NCI-H2107 (cell line): Measurements from ENCODE around the gene DHX57.
A peak's percentile ranks its signal among the peaks of the same experiment; 100 is the strongest.

ENCODE experiments used
- DNase-seq: peaks from one replicate; lab custom pipeline; 2025; lab: John Stamatoyannopoulos, UW

Gene DHX57, protein sequence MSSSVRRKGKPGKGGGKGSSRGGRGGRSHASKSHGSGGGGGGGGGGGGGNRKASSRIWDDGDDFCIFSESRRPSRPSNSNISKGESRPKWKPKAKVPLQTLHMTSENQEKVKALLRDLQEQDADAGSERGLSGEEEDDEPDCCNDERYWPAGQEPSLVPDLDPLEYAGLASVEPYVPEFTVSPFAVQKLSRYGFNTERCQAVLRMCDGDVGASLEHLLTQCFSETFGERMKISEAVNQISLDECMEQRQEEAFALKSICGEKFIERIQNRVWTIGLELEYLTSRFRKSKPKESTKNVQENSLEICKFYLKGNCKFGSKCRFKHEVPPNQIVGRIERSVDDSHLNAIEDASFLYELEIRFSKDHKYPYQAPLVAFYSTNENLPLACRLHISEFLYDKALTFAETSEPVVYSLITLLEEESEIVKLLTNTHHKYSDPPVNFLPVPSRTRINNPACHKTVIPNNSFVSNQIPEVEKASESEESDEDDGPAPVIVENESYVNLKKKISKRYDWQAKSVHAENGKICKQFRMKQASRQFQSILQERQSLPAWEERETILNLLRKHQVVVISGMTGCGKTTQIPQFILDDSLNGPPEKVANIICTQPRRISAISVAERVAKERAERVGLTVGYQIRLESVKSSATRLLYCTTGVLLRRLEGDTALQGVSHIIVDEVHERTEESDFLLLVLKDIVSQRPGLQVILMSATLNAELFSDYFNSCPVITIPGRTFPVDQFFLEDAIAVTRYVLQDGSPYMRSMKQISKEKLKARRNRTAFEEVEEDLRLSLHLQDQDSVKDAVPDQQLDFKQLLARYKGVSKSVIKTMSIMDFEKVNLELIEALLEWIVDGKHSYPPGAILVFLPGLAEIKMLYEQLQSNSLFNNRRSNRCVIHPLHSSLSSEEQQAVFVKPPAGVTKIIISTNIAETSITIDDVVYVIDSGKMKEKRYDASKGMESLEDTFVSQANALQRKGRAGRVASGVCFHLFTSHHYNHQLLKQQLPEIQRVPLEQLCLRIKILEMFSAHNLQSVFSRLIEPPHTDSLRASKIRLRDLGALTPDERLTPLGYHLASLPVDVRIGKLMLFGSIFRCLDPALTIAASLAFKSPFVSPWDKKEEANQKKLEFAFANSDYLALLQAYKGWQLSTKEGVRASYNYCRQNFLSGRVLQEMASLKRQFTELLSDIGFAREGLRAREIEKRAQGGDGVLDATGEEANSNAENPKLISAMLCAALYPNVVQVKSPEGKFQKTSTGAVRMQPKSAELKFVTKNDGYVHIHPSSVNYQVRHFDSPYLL (N-terminal part only)

DNA sequence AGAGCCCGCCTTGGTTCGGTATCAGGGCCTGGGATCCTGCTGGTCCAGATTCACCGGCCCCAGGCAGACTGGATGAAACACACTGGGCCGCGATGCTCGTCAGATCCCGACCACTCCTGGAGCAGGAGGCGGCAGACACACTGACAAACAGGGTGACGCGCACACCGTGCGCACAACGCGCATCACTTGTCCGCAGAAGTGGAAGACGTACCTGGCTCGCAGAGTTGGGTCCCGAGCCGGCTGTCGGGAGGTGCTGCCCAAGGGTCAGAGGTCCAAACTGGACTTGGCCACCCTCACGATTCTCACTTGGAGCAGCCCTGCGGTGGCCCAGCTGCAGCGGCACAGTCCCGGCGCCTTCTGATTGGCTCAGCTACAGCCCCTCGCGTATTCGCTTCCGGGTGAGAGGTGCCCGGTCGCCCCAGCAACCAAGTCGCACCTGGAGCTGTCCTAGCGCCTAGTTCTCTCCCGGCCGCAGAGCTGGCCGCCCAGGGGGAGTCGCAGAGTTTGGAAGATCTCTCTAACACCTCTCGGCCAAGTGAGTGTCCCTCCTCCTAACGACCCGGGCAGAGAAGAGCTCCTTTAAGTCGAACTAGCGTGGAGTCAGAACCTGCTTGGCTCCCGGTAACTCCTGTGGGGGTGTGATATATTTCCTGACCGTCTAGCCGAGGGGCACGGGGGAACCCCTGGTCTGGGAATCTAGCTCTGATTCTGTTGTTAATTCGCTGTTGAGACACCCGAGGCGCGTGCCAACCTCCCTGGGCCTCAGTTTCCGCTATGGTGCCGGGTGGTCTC lies at the start of gene DHX57, which contains the start of gene MORN2:
Gene DHX57 (minus strand): TSS at position 359 of the 792 bp plus-strand sequence. CDS start 7,529 bp downstream, outside the sequence.
Gene MORN2 (plus strand): TSS at position 401 of the 792 bp plus-strand sequence.
- peak; percentile 45 for DNase-seq

DNA sequence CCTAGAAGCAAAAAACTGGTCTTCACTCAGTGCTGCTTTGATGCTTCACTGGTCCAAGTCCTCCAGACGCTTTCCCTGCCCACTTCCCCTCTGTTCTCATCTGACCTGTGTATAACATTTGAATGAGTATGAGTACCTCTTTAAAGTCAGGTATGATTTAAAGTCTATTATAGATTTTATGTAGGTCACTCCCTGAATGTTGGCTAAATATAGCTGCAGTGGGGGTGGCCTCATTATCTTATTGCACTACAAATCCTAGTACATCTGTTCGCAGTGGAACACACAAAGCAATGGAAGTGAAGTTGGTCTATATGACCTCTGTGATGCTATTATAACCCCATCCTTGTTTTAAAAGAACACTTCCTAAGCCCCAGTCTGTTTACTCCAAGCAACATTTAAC lies 47.2 kb upstream of the DHX57 start:
- DNase-seq, result no peak

DNA sequence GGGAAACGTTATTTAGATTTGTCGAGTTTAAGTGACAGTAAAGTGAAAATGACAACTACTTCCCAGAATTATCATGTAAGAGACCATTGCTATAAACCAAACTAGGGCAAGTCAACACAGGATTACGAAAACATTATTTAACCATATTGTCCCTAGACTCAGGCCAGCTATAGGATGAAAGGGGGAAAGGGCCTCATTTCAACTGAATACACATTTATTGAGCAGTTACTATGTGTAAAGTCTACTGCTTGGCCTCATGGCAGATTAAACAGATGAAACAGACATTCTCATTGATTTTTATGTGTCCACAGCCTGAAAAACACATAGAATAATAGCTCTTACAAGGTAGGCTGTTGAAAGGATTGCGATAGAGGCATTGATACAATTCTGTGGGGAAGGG lies 46.7 kb upstream of the DHX57 start:
- DNase-seq, result no peak

DNA sequence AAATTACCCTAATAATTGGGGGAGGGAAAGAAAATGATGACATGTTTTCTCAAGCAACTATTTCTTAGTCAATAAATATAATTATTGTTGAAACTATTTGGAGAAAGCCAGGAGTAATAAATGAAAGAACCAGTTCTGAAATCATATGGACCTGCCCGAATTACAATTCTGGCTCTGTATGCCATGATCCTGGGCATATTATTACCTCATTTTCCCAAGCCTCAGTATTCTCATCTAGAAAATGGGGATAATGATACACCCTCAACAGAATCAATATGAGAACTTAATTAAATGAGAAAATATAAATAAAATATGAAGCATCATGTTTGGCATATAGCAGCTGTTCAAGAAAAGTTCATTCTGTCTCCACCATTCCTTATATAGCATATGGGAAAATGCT lies 36.9 kb upstream of the DHX57 start:
- DNase-seq, result no peak

DNA sequence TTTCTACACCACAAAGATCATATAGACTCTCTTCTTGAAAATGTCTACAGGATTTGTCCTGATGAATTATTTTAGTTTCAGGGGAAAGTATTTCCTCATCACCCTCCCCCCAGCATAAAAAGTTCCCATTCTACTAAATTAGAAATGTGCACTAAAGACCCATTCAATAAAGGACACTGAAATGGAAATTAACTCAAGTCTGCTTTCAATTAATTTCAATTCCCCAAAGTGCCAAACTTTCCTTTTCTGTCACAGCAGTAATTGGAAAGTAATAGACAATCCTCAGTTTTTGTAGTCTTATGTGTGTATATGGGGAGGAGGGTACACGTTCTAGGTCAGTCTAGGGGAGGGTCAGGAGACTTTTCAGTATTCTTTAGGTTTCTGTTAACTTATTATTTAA lies 35.5 kb upstream of the DHX57 start:
- DNase-seq, result no peak

DNA sequence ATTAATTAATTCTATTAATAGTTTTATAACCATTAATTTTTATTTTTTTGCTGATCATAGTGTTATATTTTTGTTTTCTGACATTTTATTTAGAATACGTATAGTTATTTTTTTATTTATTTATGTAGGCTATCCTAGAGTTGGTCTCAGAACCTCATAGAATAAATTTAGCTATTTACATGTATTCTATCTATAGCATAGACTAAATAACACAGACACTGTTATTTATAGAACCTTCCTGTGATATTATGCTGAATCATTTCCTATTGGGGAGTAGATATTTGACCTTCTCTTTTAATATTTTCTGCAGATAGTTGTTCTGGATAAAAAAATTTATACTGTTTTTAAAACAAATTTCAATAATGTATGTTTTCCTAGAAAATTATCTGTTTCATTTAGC lies 34.1 kb upstream of the DHX57 start:
- DNase-seq, result no peak

DNA sequence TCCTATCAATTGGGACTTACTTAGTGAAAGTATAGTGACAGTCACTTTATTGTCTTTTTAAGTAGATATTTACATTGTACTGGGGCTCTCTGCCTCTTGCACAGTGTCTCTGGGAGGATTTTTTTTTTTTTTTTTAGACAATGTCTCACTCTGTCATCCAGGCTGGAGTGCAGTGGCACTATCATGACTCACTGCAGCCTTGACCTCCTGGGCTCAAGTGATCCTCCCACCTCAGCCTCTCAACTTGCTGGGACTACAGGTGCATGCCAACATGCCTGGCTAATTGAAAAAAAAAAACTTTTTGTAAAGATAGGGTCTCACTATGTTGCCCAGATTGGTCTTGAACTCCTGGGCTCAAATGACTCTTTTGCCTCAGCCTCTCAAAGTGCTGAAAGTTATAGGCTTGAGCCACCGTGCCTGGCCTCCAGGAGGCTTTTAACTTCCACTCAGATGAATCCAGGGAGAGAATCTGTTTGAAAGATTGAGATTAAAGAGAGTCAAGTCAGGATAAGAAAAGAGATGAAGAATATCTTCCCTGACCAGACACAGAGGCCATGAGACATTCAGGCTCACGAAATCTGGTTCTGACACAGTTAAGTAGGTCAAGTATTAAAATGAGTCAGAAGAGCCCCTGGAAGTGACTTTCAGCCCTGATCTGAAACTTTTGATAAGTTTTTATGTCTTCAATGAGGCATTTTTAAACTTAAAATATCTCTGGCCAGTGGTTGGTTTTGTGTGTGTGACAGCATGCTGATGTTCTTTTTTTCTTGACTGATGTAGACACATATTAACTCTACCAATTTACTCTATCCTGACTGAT lies 32.2 kb upstream of the DHX57 start:
- DNase-seq, result no peak

DNA sequence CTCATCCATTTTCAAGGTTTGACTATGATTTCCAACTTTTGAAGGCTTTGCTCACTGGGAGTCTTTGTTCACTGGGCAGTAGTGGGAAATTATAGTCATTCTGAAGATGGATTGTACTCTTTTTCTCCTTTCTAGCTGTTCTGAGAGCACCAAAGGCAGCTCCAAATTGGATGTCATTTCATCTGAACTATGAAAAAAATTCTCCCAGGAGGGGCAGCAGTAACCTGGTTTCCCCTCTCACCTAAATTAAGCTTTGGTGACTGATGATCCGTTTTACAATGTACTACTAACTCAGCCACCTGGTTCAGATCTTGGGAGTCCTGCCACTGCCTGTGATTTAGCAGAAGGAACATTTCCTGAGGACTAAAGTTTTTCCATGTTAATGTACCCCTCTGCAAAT lies 31.5 kb upstream of the DHX57 start:
- DNase-seq, result no peak

DNA sequence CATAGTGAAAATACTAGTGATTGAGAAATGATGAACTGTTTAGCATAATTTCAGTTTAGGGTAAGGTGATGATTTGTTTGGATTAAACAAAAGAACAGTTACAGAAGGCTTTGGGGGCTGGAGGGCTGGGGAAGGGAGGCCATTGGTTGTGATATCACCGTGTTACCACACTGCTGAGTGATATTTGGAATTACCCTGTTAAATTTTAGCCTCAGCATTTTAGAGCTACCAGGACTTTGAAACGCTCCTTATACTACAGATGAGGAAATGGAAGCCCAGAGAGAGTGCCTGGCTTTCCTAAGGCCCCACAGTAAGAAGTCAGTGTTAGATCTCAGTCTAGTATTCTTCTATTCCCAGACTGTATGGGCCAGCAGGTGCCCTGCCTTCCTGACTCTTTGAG lies 29.5 kb upstream of the DHX57 start:
- DNase-seq, result no peak

DNA sequence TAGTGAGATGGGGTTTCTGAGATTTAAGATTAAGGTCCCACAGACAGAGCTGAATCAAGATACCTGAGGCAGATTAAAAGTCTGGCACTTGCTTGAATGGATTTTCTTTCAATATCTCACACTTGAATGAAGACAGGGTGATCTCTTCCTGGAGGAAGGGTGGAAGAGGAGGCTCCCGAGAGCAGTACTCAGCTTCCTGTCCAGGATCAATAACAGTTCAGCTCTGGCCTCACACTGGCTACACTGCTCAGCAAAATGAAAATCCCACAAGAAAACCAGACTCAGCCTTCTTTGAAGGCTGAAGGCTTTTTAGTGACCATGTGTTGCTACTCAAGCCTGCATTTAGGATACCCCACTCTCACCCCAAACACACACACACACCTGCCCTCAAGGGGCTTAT lies 25.0 kb upstream of the DHX57 start:
- DNase-seq, result no peak

DNA sequence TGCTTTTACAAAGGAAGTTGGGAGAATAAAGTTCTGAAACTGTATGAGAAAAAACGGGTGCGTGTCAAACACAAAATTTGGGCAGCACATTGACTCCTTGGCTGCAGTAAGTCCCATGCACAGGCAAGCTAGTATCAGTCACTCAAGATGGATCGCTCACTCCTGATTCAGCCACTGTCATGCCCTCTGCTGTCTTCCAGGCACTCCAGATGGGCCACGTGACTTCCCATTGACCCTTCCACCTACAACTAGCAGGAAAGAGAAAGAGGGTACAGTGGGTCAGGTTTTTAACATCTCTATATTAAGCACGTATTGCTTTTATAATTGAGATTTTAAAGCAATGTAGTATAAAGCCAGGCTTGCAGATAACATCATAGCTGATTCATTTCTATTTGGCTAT lies 22.5 kb upstream of the DHX57 start:
- no peak for DNase-seq

DNA sequence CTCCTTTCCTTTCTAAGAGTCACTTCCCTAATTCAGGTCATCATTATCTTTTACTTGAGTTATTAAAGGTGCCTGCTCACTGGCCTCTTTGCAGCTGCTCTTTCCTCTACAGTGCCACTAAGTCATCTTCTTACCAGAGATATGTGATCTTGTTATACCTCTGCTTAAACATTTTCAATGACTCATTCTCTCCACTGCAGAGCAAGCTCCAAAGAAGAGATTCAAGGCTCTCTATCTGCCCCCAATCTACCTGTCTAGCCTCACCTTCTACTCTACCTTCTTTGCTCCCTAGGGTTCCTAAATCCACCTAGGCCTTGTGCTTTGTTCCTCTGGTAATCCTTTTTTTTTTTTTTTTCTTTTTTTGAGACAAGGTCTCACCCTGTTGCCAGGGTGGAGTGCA lies 17.1 kb upstream of the DHX57 start:
- DNase-seq, result no peak

DNA sequence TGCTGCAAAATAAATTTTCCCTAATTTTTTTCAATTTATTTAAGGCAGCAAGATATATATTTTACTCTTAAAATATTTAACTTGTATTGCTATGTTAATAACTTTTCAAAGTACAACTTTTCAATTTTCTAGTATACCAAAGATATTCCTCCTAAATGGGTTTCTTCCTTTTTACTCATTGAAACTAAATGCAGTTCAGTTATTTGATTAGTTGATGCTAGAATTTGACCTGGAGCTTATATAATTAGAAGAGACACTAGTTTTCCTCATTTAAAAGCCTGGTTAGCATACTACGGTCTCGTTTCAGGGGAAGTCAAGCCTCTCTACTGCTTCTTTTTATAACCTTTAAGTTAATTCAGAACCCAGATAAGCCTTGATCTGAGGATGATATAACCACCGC lies 13.8 kb upstream of the DHX57 start, which contains the start of gene ARHGEF33:
Gene ARHGEF33 (plus strand): TSS at position 301 of the 400 bp plus-strand sequence. CDS start 29,573 bp downstream, outside the sequence.
- no peak for DNase-seq

DNA sequence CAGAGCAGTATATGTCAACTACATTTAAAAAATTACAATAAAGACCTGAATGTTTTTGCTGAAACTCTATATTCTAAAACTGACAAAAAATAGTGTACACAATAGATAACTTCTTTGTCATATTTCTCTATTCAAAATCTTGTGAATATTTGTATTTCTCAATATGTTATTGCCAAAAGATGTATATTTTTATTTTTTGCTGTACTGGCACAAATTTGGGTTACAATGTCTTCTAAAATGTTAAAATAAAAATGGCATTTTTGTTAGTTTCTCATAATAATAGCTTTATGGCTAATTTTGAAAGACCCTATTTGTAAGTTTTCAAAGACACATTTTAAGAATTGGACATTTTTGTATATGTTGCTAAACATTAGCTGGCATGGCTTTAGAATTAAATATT lies 13.3 kb upstream of the DHX57 start:
- DNase-seq, result no peak

DNA sequence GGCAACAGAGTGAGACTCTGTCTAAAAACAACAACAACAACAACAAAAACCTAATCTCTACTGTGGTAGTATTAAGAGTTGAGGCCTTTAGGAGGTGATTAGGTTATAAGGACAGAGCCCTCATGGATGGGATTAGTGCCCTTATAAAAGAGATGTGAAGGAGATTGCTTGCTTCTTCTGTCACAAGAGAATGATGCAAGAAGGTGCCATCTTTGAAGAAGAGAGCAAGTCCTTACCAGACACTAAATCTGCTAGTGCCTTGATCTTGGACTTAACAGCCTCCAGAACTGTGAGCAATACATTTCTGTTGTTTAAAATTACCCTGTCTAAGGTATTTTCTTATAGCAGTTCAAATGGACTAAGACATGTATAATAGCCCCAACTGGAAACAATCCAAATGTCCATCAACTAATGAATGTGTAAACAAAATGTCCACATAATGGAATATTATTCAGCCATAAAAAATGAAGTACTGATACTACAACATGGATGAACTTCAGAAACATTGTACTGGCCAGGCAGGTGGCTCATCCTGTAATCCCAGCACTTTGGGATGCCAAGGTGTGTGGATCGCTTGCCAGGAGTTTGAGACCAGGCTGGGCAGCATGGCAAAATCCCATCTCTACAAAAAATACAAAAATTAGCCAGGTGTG lies 12.3 kb upstream of the DHX57 start:
- no peak for DNase-seq

DNA sequence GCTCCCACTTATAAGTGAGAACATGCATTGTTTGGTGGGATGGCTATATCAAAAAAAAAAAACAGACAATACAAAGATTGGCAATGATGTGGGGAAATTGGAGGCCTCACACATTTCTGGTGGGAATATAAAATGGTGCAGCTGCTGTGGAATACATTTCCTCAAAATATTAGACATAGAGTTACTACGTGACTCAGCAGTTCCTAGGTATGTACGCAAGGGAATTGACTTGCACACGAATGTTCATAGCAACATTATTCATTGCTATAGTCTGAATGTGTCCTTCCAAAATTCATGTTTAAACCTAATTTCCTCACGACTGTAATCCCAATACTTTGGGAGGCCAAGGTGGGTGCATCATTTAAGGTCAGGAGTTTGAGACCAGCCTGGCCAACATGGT lies 11.6 kb upstream of the DHX57 start:
- no peak for DNase-seq

DNA sequence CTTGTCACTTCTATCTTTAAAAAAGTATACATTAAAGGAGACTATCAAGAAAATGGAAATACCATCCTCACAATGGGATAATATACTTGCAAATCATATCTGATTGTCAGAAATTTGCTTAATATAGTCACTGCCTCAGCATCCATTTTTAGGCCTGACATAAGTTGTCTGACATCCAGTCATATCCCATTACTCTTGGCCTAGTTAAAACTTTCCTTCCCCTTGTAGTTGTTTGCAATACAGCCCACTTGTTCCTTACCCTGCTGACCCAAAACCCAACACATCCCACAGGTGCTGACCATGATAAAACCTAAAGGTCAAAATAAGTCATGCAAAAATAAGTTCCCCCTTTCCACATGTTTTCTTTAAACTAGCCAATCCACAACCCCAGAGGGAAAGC lies 10.3 kb upstream of the DHX57 start:
- DNase-seq, result no peak

DNA sequence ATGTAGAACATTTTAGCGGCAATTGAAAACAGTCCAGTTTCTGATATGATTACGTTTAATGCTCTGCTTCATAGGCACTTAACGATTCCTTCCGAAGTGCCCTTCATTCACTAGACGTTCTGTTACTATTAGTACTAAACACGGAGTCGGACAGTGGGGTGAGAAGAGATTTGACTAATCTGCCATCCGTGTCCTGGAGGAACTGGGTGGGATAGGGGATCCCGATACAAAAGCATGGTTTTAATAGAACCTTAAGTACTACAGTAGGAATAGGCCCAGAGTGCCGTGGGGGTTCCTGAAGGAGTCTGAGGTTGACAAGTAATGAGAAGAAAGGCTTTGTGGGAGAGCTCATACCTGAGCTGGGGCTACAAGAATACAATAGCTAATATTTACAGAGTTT lies 673 bp upstream of the DHX57 start:
- DNase-seq, result no peak

DNA sequence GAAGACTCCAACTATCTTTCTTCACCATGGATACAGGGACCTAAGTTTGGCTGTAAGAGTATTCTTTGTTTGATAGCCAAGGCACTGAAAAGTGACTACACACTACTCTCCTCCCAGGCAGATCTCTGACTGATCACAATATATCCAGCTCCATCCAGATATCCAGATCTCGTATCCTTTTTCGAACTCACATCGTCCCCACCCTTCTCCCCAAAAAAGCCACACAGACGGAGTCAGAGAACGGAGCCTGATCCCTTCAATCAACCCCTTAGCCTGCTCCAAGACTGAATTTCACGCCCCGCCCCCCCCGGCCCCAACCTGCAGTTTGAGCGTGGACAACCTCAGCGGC lies 533 bp downstream of the DHX57 start:
- DNase-seq, result no peak

DNA sequence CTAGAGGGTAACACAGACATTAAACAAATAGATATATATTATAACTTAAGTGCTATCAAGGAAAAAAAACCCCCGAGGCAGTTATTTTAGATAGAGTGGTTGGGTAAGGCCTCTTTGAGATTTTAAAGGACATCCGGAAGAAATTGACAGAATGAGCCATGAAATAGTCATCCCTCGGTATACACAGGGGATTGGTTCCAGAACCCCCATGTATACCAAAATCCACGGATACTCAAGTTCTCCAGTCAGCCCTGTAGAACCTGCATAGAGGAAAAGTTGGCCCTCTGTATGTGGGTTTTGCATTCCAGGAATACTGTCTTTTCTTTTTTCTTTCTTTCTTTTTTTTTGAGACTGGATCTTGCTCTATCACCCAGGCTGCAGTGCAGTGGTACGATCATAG lies 2.0 kb downstream of the DHX57 start:
- no peak for DNase-seq
